ENCODE measurements around the gene NECTIN2. TPM values are rescaled to one million over a fixed set of nuclear protein-coding genes. Genes with fewer than 3 reads are reported as not detected.
A peak's percentile ranks its signal among the peaks of the same experiment; 100 is the strongest.
"Not testable (repeated sequence)": the region's sequence is repeated elsewhere in the genome, so short reads cannot be mapped to it uniquely, and the experiment has no call there.

NECTIN2 gene
- polyA plus RNA-seq, 1 donor from 2014 or later: not detected

DNA sequence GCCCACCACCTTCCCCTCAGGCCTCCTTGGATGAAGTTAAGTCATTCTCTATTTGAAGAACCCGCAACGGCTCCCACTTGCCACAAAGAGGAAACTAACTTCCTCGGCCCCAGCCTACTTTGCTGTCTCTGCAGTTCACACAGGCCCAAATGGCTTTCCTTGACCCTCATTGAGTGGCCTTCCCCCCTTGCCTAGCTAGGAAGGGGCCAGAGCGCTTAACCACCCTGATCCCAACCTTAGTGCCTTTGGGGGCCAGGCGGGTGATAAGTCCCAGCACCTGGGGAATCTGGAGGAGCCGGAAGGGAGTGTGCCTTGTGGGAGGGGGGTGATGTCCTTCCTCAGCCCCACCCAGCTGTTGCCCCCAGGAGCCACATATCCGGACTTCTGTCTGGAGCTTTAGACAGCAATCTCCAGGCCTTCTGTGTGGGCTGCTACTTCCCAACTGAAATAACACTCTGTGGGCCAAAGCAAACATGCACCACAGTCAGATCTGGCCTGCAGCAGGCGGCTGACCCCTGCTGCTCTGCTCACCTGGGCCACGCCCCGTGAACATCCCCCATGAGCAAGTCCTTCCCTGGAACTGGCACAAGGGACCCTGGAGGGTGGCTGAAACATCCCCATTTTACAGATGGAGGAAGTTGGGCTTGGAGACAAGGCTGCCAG lies 10.5 kb downstream of the NECTIN2 start:
- Mint-ChIP-seq H3K9me3 (peaks cover 0 to 2% (median 0%) of the 10 kb centered on the region in 3 donors), H3K4me3 (no peak overlapping the region), H3K4me1 (no peaks in the 10 kb centered on the region), H3K27me3 (peaks cover 18% of the 10 kb centered on the region), H3K27ac (no peak overlapping the region), H3K36me3 (no peaks in the 10 kb centered on the region)

DNA sequence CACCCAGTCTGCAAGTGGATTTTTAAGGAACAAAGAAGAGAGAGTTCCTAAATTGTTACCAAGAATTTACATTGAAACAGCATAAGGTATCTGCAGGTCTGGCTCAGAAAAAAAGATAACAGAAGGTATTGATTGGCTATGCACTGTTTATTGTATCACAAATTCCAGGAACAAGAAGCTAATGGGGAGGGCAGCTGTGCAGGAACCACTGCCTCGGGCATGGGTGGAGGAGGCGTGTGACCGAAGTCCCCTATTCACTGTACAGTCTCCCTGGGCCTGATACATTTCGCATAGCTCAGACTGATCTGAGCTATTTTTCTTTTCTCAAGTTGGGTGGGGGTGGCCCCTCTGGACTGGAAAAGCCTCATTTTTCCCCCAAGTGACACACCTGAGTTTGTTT lies 11.7 kb downstream of the NECTIN2 start:
- Mint-ChIP-seq H3K9me3 (peaks cover 0 to 2% (median 0%) of the 10 kb centered on the region in 3 donors), H3K4me1 (no peaks in the 10 kb centered on the region), H3K4me3 (no peak overlapping the region), H3K27ac (no peak overlapping the region), H3K27me3 (peaks cover 16% of the 10 kb centered on the region), H3K36me3 (no peaks in the 10 kb centered on the region)

DNA sequence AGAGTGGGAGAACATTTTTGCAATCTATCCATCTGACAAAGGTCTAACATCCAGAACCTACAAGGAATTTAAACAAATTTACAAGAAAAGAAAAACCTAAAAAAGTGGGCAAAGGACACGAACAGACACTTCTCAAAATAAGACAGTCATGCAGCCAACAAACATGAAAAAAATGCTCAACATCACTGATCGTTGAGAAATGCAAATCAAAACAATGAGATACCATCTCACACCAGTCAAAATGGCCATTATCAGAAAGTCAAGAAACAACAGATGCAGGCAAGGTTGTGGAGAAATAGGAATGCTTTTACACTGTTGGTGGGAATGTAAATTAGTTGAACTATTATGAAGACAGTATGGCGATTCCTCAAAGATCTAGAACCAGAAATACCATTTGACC lies 15.5 kb downstream of the NECTIN2 start:
- H3K9me3 Mint-ChIP-seq, H3K36me3 Mint-ChIP-seq, H3K27ac Mint-ChIP-seq, H3K4me1 Mint-ChIP-seq, H3K4me3 Mint-ChIP-seq: not testable (repeated sequence)
- peaks cover 14% of the 10 kb centered on the region for H3K27me3 Mint-ChIP-seq

DNA sequence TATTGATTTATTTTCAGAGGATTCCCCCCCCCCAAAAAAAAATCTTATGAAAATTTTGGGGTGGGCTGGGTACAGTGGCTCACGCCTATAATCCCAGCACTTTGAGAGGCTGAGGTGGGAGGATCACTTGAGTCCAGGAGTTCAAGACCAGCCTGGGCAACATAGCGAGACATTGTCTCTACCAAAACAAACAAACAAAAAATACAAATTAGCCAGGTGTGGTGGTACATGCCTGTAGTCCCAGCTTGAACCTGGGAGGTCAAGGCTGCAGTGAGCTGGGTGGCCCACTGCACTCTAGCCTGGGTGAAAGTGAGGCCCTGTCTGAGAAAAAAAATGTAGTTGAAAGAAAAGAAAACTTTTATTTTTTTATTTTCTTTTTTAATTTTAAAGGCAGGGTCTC lies 17.9 kb downstream of the NECTIN2 start:
- Mint-ChIP-seq H3K4me1 (no peaks in the 10 kb centered on the region), H3K9me3 (no peaks in the 10 kb centered on the region), H3K27me3 (peaks cover 11% of the 10 kb centered on the region), H3K4me3 (no peak overlapping the region), H3K27ac (no peak overlapping the region), H3K36me3 (no peaks in the 10 kb centered on the region)

DNA sequence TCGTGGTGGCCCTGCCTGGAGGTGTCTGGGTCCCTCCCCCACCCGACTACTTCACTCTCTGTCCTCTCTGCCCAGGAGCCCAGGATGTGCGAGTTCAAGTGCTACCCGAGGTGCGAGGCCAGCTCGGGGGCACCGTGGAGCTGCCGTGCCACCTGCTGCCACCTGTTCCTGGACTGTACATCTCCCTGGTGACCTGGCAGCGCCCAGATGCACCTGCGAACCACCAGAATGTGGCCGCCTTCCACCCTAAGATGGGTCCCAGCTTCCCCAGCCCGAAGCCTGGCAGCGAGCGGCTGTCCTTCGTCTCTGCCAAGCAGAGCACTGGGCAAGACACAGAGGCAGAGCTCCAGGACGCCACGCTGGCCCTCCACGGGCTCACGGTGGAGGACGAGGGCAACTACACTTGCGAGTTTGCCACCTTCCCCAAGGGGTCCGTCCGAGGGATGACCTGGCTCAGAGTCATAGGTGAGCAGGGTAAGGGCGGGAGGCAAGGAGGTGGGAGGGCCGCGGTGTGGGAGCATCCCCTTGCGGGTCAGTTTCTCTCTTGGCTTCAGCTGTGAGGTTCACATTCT lies 19.2 kb downstream of the NECTIN2 start:
- H3K4me3 Mint-ChIP-seq: no peak overlapping the region
- peaks cover 2% of the 10 kb centered on the region for H3K36me3 Mint-ChIP-seq
- H3K9me3 Mint-ChIP-seq: no peaks in the 10 kb centered on the region
- peaks cover 5% of the 10 kb centered on the region for H3K27me3 Mint-ChIP-seq
- H3K4me1 Mint-ChIP-seq: no peaks in the 10 kb centered on the region
- no peak overlapping the region for H3K27ac Mint-ChIP-seq

DNA sequence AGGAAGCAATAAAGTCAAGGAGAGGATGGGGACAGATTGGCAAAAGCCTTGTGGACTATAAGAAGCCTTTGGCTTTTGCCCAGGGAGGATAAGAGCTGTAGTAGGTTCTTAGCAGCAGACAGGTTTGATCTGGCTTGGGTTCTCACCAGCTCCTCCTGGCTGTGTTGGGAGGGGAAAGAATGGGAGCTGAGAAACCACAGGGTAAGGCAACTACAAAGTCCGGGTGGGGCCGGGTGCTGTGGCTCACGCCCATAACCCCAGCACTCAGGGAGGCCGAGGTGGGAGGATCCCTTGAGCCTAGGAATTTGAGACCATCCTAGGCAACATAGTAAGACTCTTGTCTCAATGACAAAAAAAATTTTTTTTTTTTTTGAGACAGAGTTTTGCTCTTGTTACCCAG lies 20.6 kb downstream of the NECTIN2 start:
- Mint-ChIP-seq H3K27ac (no peak overlapping the region), H3K36me3 (peaks cover 2% of the 10 kb centered on the region), H3K27me3 (peaks cover 5% of the 10 kb centered on the region), H3K9me3 (no peaks in the 10 kb centered on the region), H3K4me3 (no peak overlapping the region), H3K4me1 (no peaks in the 10 kb centered on the region)

DNA sequence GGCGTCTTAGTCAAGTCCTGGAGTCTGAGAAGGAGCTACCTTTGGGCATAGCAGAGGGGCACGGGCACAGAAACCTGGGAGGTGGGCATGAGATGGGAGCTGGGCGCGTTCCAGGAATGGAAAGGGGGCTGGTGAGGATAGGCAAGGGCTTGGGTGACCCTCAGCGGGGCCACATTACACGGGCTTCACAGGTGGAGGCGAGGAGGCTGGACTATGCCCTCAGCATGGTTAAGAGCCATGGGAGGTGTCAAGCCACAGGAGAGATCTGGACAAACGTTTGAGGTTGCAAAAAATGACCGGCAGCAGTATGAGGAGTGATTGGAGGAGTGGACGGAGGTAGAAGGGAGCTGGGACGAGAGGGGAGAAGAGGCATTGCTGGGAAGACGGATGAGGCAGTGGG lies 21.5 kb downstream of the NECTIN2 start:
- no peaks in the 10 kb centered on the region for H3K4me1 Mint-ChIP-seq
- peaks cover 2% of the 10 kb centered on the region for H3K36me3 Mint-ChIP-seq
- no peak overlapping the region for H3K27ac Mint-ChIP-seq
- peaks cover 5% of the 10 kb centered on the region for H3K27me3 Mint-ChIP-seq
- H3K9me3 Mint-ChIP-seq: no peaks in the 10 kb centered on the region
- peak overlapping the region in 1 of 4 donors; percentile 28 for H3K4me3 Mint-ChIP-seq

DNA sequence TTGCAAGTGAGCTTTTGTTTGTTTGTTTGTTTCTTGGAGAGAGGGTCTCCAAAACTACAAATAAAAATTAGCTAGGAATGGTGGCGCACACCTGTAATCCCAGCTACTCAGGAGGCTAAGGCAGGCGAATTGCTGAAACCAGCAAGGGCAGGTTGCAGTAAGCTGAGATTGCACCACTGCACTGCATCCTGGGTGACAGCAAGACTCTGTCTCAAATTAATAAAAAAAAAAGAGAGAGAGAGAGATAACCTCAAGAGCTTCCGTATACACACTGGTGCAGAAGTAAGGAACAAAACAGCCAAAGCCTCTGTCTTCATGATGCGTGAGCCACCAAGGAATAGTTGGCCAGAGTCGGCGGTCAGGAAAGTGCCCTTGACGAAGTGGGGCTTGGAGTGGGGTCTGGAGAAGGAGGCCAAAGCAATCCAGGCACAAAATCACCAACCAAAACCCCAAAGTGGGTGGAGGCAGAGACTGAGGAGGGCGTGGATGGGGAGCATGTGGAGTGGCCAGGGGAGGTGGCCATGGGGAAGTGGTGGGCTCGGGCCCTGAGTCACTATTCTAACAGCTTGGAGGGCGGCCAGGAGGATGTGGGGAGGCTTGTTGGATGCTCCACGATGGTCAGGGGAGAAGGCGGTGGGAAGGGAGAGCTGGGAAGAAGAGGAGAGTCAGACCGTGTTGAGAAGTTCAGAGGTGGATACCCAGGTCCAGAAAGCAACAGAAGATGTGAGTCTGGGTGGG lies 23.8 kb downstream of the NECTIN2 start:
- Mint-ChIP-seq H3K36me3 (peaks cover 2% of the 10 kb centered on the region), H3K4me3 (no peak overlapping the region), H3K27me3 (peaks cover 11% of the 10 kb centered on the region), H3K4me1 (no peaks in the 10 kb centered on the region), H3K27ac (no peak overlapping the region), H3K9me3 (no peaks in the 10 kb centered on the region)

DNA sequence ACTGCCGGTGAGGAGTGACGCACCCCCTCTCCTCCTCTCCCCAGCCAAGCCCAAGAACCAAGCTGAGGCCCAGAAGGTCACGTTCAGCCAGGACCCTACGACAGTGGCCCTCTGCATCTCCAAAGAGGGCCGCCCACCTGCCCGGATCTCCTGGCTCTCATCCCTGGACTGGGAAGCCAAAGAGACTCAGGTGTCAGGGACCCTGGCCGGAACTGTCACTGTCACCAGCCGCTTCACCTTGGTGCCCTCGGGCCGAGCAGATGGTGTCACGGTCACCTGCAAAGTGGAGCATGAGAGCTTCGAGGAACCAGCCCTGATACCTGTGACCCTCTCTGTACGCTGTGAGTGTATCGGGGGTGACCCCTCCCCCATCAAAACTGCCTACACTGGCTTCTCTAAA lies 25.7 kb downstream of the NECTIN2 start:
- no peaks in the 10 kb centered on the region for H3K4me1 Mint-ChIP-seq
- H3K9me3 Mint-ChIP-seq: no peaks in the 10 kb centered on the region
- H3K4me3 Mint-ChIP-seq: no peak overlapping the region
- H3K36me3 Mint-ChIP-seq: peaks cover 2% of the 10 kb centered on the region
- peaks cover 13% of the 10 kb centered on the region for H3K27me3 Mint-ChIP-seq
- H3K27ac Mint-ChIP-seq: no peak overlapping the region

DNA sequence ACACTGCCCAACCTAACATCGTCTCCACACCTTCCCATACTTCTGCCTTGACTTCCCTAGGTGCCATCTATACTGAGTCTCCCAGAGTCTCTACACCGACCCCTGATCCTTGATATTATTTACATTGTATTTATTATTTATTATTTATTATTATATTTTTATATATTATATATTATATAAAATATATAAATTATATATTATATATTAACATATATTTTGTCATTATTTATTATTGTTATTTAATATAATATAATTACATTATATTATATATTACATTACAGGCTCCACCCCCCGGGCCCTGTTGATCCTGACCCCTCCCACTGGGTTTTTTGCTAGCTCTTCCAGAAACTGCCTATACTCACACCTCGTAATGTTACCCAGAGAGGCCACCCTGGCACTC lies 26.6 kb downstream of the NECTIN2 start:
- Mint-ChIP-seq H3K36me3 (peaks cover 2% of the 10 kb centered on the region), H3K27ac (no peak overlapping the region), H3K9me3 (no peaks in the 10 kb centered on the region), H3K4me3 (no peak overlapping the region), H3K4me1 (no peaks in the 10 kb centered on the region), H3K27me3 (peaks cover 13% of the 10 kb centered on the region)

DNA sequence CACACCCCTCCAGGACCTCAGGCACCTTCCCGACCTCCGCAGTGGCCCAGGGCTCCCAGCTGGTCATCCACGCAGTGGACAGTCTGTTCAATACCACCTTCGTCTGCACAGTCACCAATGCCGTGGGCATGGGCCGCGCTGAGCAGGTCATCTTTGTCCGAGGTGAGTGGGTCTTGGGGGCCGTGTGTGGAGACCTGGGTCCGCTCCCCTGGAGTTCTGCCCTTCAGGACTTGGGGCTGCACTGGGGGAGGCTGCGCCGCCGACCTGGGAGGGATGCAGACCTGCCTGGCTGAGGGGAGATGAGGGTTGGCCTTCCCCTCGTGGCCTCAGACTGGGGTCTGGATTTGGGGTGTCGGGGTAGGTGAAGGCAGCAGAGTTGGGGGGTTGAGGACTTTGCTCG lies 28.2 kb downstream of the NECTIN2 start:
- no peak overlapping the region for H3K4me3 Mint-ChIP-seq
- no peak overlapping the region for H3K27ac Mint-ChIP-seq
- no peaks in the 10 kb centered on the region for H3K4me1 Mint-ChIP-seq
- H3K27me3 Mint-ChIP-seq: peaks cover 13% of the 10 kb centered on the region
- H3K36me3 Mint-ChIP-seq: peaks cover 2% of the 10 kb centered on the region
- H3K9me3 Mint-ChIP-seq: no peaks in the 10 kb centered on the region

DNA sequence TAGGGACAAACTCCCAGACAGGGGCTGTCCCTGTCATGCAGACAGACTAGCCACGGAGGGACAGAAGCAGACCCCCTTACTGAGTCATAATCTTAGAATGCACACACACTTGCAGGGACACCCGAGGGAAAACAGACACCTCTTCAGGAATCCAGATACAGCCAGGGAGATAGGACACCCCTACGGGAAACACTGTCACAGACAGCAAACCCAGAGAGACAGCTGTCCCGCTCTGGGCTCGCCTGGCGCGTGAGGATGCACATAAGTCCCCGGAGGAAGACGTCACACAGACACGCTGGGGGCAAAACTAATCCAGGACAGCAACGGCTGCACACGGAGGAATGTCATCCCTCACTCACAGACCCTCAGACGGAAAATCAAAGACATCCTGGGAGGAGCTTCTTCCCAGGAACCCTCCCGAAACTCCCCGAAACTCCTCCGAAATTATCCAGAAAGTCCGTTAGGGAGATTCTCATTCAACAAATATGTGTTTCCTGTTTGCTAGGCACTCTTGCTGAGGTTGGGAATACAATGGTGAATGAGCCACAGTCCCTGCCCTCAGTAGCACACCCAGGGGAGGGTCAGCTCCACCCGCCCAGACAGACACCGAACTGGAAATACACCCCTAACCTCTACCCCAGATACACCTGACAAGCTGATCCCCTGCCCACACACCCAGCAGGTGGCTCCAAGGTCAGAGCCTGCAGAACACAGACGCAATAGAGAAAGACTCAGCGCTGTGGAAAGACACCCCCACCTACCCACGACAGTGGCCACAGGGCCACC lies 29.8 kb downstream of the NECTIN2 start:
- Mint-ChIP-seq H3K27ac (no peak overlapping the region), H3K4me3 (no peak overlapping the region), H3K9me3 (no peaks in the 10 kb centered on the region), H3K36me3 (no peaks in the 10 kb centered on the region), H3K4me1 (no peaks in the 10 kb centered on the region), H3K27me3 (peaks cover 14% of the 10 kb centered on the region)

DNA sequence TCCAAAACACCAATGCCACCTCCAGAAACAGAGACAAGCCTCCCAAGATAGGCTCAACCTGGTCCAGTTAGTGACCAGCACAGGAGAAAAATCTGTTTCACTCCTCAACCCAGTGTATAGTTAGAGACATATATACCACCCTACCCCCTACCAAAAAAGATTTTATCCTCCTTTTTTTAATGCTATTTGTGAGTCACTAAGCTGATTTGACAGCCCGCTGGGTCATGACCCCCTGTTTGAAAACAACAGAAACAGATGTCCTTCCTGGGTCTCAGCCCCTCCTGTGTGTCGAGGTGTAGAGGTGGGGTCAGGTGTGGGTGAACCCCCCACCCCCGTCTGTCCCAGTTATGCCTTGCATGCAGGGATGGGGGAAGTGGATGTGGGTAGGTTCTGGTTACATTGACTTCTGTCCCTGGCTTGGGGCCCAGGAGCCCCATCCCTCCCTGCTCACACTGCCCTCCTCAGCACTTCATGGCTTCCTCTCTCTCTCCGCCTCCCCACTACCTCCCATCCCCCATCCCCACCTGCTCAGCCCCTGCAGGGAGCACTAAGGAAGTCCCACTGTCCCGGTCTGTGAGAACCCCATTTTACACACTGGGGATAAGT lies 30.9 kb downstream of the NECTIN2 start:
- Mint-ChIP-seq H3K27me3 (peaks cover 17% of the 10 kb centered on the region), H3K27ac (no peak overlapping the region), H3K4me1 (no peaks in the 10 kb centered on the region), H3K36me3 (no peaks in the 10 kb centered on the region), H3K9me3 (no peaks in the 10 kb centered on the region), H3K4me3 (no peak overlapping the region)

DNA sequence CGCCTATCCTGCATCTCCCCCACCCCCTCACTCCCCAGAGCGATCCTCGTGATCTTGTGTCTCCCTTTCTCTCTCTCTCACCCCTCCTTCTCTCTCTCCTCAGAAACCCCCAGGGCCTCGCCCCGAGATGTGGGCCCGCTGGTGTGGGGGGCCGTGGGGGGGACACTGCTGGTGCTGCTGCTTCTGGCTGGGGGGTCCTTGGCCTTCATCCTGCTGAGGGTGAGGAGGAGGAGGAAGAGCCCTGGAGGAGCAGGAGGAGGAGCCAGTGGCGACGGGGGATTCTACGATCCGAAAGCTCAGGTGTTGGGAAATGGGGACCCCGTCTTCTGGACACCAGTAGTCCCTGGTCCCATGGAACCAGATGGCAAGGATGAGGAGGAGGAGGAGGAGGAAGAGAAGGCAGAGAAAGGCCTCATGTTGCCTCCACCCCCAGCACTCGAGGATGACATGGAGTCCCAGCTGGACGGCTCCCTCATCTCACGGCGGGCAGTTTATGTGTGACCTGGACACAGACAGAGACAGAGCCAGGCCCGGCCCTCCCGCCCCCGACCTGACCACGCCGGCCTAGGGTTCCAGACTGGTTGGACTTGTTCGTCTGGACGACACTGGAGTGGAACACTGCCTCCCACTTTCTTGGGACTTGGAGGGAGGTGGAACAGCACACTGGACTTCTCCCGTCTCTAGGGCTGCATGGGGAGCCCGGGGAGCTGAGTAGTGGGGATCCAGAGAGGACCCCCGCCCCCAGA lies 32.2 kb downstream of the NECTIN2 start:
- H3K27me3 Mint-ChIP-seq: peaks cover 15% of the 10 kb centered on the region
- H3K27ac Mint-ChIP-seq: peak overlapping the region in 1 of 3 donors; percentile 78
- H3K36me3 Mint-ChIP-seq: no peaks in the 10 kb centered on the region
- no peak overlapping the region for H3K4me3 Mint-ChIP-seq
- H3K9me3 Mint-ChIP-seq: no peaks in the 10 kb centered on the region
- no peaks in the 10 kb centered on the region for H3K4me1 Mint-ChIP-seq

Measured in IgD-negative memory B cell (primary cell).